K562 (cell line): Measurements from ENCODE around the gene RPP25. TPM values are rescaled to one million over a fixed set of nuclear protein-coding genes. Genes with fewer than 3 reads are reported as not detected.

Experiments used
- BCOR ChIP-seq: fragments of 450-650 bp; IDR thresholded peaks from 2 replicates; pipeline ENCODE4 v1.6.1; 2016
- CHD1 ChIP-seq: fragments of 200-600 bp; sonication (generic); IDR thresholded peaks from one replicate; pipeline ENCODE4 v1.6.1; 2012; ENCODE audit warnings: mild to moderate bottlenecking, moderate library complexity, low read length, inconsistent platforms
- ELF4 ChIP-seq: fragments of 450-650 bp; formaldehyde crosslinking; IDR thresholded peaks from 2 replicates; pipeline ENCODE4 v1.4.0; 2022; ENCODE audit warnings: missing genetic modification characterization
- EP400 ChIP-seq: fragments of 450-650 bp; IDR thresholded peaks from 2 replicates; pipeline ENCODE4 v1.6.1; 2017; ENCODE audit warnings: antibody characterized with exemption, mild to moderate bottlenecking, moderate library complexity
- FOXA3 ChIP-seq, 2 experiments: fragments of 450-650 bp in 1 of 2; sonication (generic) in 1 of 2; formaldehyde crosslinking; IDR thresholded peaks in 1 of 2; conservative IDR thresholded peaks in 1 of 2; 2 replicates each; pipeline versions ENCODE4 v1.4.0 to v1.8.0; 2020 to 2022; ENCODE audit warnings: mild to moderate bottlenecking in 2 of 2, missing genetic modification reagents in 1 of 2
- GATAD2B ChIP-seq: fragments of 450-650 bp; IDR thresholded peaks from 2 replicates; pipeline ENCODE4 v1.6.1; 2017; ENCODE audit warnings: mild to moderate bottlenecking, borderline replicate concordance
- KAT8 ChIP-seq: fragments of 450-650 bp; IDR thresholded peaks from 2 replicates; pipeline ENCODE4 v1.6.1; 2016; ENCODE audit warnings: low read depth, mild to moderate bottlenecking
- NEUROD1 ChIP-seq: fragments of 150-350 bp; IDR thresholded peaks from 2 replicates; pipeline ENCODE4 v1.6.1; 2014; ENCODE audit warnings: borderline replicate concordance, low read length, low read depth; ENCODE audit not compliant: partially characterized antibody
- NFATC3 ChIP-seq: fragments of 450-650 bp; IDR thresholded peaks from 2 replicates; pipeline ENCODE4 v1.6.1; 2017; ENCODE audit warnings: mild to moderate bottlenecking
- PHF21A ChIP-seq: fragments of 450-650 bp; IDR thresholded peaks from 2 replicates; pipeline ENCODE4 v1.6.1; 2017; ENCODE audit warnings: low read depth, borderline replicate concordance
- SMAD4 ChIP-seq: fragments of 250-450 bp; sonication (Bioruptor Pico); conservative IDR thresholded peaks from 2 replicates; pipeline ENCODE4 v1.8.0; 2021; ENCODE audit warnings: inconsistent platforms, mild to moderate bottlenecking, moderate library complexity
- SMARCA5 ChIP-seq: fragments of 450-650 bp; IDR thresholded peaks from 2 replicates; pipeline ENCODE4 v1.6.1; 2016
- THAP7 ChIP-seq: fragments of 250-450 bp; sonication (Bioruptor Pico); IDR thresholded peaks from 2 replicates; pipeline ENCODE4 v1.5.0; 2021
- XRCC5 ChIP-seq: fragments of 200-400 bp; formaldehyde crosslinking; IDR thresholded peaks from 2 replicates; pipeline ENCODE4 v1.6.1; 2017; ENCODE audit warnings: low read depth, mild to moderate bottlenecking, low read length
- ZBTB40 ChIP-seq, 2 experiments: fragments of 450-650 bp in 1 of 2; sonication (generic) in 1 of 2; formaldehyde crosslinking in 1 of 2; IDR thresholded peaks; 2 replicates each; pipeline versions ENCODE4 v1.7.1 to v1.9.0; 2016 to 2022; ENCODE audit warnings: inconsistent platforms in 1 of 2, mild to moderate bottlenecking in 1 of 2, missing genetic modification reagents in 1 of 2
- ZNF324 ChIP-seq: fragments of 250-450 bp; sonication (Bioruptor Pico); IDR thresholded peaks from 2 replicates; pipeline ENCODE4 v1.4.0; 2020; ENCODE audit warnings: mild to moderate bottlenecking
- ZNF639 ChIP-seq, 2 experiments: fragments of 200-800 bp in 1 of 2; sonication (Bioruptor generic) in 1 of 2; sonication (generic) in 1 of 2; formaldehyde crosslinking in 1 of 2; IDR thresholded peaks in 1 of 2; conservative IDR thresholded peaks in 1 of 2; 2 replicates each; pipeline versions ENCODE4 v1.5.0 to v1.6.1; 2016 to 2020; ENCODE audit warnings: missing compliant biosample characterization in 1 of 2, missing genetic modification characterization in 1 of 2, missing genetic modification reagents in 1 of 2
- polyA plus RNA-seq, 8 experiments: library from polyadenylated mRNA; depleted of rRNA in 4 of 8; stranded (reverse) in 5 of 8; unstranded in 3 of 8; fragments of >200 nt; fragmentation: Nextera tagmentation in 2 of 8; fragmentation: Illumina TruSeq in 1 of 8; extraction: Ambion mirVana in 2 of 8; extraction: Trizol in 1 of 8; gene quantifications; 2 replicates each; pipeline versions ENCODE4 v1.2.1 to v1.2.3, GENCODE V29; 2011 to 2014; ENCODE audit warnings: inconsistent platforms in 1 of 8, missing spikeins in 1 of 8
- total RNA-seq, 7 experiments: library from RNA; depleted of rRNA in 6 of 7; stranded (reverse); fragments of >200 nt in 6 of 7; fragmentation: Illumina TruSeq in 2 of 7; extraction: Trizol in 2 of 7; gene quantifications; 2 replicates each; pipeline versions ENCODE4 v1.2.1 to v1.2.3, GENCODE V29; 2011 to 2021; ENCODE audit warnings: low replicate concordance in 1 of 7

The RPP25 gene
- total and polyA plus RNA-seq, 9 of the 15 experiments (the other 6 are each of a cell fraction or from before 2014, with no cell fraction given): 1.1 to 12.3 (median 5.6) TPM

- 0 out of 2 replicates have a peak, but pooled peaks have one; percentile 19 for TF ChIP-seq ZBTB40 (IDR thresholded peaks at IDR 0.05)
- TF ChIP-seq ZBTB40 (CRISPR knock-in tag; IDR thresholded peaks at IDR 0.05): no peak
- TF ChIP-seq NEUROD1: no peak
- no peak for TF ChIP-seq PHF21A
- no peak for TF ChIP-seq THAP7 (CRISPR knock-in tag)
- no peak for TF ChIP-seq ZNF639 (CRISPR knock-in tag; conservative IDR thresholded peaks at IDR 0.05 in 1 of 2, IDR thresholded peaks at IDR 0.05 in 1 of 2)
- no peak for TF ChIP-seq ELF4
- no peak for TF ChIP-seq FOXA3 (CRISPR knock-in tag; conservative IDR thresholded peaks at IDR 0.05 in 1 of 2, IDR thresholded peaks at IDR 0.05 in 1 of 2)
- no peak for TF ChIP-seq GATAD2B
- TF ChIP-seq BCOR: no peak
- TF ChIP-seq SMAD4 (CRISPR knock-in tag): 0 out of 2 replicates have a peak, but pooled peaks have one; percentile 6
- TF ChIP-seq XRCC5: no peak
- no peak for TF ChIP-seq KAT8
- no peak for TF ChIP-seq ZNF324
- no peak; the same call in 1 of the 2 replicates for TF ChIP-seq EP400
- no peak for TF ChIP-seq CHD1
- no peak for TF ChIP-seq SMARCA5
- no peak for TF ChIP-seq NFATC3
Observed at GRCh38 chr15:74956648-74957475, at the start of gene RPP25 (continued).
